ENCODE results near the gene TIMM50.

GRCh38 chr19:39497701-39497995 is 17.0 kb downstream of the TIMM50 start:
- TF ChIP-seq CTCF (IDR thresholded peaks at IDR 0.05) (no peak), POLR2A (IDR thresholded peaks at IDR 0.05) (no peak)

All from esophagus squamous epithelium (tissue), 4 donors.